ENCODE results near the gene CDK5RAP2. TPM values are rescaled to one million over a fixed set of nuclear protein-coding genes. Genes with fewer than 3 reads are reported as not detected.
A peak's percentile ranks its signal among the peaks of the same experiment; 100 is the strongest.

CDK5RAP2 gene
- total and polyA plus RNA-seq, 5 experiments from 2014 or later: 17.1 to 94.9 (median 29.2) TPM

DNA sequence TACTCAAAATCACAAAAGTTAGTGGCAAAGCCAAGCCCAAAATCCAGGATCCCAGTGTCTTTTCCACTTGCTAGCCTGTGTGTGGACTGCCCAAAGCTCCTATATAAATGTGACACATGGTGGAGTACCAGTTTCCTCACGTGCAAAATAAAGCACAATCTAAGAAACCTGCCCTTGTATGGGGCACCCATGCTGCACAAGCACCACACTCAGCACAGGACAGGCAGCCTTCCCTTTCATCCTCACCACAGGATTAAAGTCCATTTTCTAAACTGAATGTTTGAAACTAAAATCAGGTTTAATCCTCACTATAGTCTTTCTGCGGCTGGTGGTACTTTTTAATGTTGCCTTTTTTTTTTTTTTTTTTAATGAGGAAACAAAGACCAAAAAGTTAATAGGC is 5.5 kb downstream of the CDK5RAP2 start:
- H3K4me1 Mint-ChIP-seq: peaks cover 22 to 49% (median 36%) of the 10 kb centered on the region in 4 donors
- peaks cover 5 to 46% (median 12%) of the 10 kb centered on the region in 3 donors for H3K36me3 Mint-ChIP-seq
- H3K4me3 Mint-ChIP-seq: no peak overlapping the region
- POLR2A ChIA-PET: no interaction called here
- no peaks in the 10 kb centered on the region for H3K27me3 Mint-ChIP-seq
- H3K27ac Mint-ChIP-seq: peak overlapping the region in 2 of 10 donors; percentile 4 to 45
- H3K9me3 Mint-ChIP-seq: no peaks in the 10 kb centered on the region
- ATAC-seq (no peak), DNase-seq (no peak)

DNA sequence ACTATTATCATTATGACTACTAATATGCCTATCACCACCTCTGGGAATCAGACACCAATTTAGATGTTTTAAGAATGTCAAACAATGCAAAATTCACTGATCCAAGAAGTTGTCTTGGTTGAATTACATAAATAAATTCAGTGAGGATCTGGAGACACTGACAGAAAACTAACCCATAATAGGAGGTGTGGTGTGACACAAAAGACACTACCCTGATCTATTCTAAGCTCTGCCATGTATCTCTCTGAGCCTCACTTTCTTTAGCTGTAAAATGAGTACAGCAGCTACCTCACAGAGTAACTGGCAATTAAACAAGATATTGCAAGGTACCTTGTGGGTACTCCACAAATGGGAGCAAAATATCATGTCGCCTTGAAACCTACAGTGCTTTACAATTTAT is 7.5 kb downstream of the CDK5RAP2 start:
- DNase-seq (no peak), ATAC-seq (no peak)
- POLR2A ChIA-PET: no interaction called here
- no peak overlapping the region for H3K27ac Mint-ChIP-seq
- H3K4me1 Mint-ChIP-seq: peaks cover 13 to 32% (median 20%) of the 10 kb centered on the region in 4 donors
- peaks cover 12 to 66% (median 19%) of the 10 kb centered on the region in 3 donors for H3K36me3 Mint-ChIP-seq
- no peak overlapping the region for H3K4me3 Mint-ChIP-seq
- H3K27me3 Mint-ChIP-seq: no peaks in the 10 kb centered on the region
- no peaks in the 10 kb centered on the region for H3K9me3 Mint-ChIP-seq

DNA sequence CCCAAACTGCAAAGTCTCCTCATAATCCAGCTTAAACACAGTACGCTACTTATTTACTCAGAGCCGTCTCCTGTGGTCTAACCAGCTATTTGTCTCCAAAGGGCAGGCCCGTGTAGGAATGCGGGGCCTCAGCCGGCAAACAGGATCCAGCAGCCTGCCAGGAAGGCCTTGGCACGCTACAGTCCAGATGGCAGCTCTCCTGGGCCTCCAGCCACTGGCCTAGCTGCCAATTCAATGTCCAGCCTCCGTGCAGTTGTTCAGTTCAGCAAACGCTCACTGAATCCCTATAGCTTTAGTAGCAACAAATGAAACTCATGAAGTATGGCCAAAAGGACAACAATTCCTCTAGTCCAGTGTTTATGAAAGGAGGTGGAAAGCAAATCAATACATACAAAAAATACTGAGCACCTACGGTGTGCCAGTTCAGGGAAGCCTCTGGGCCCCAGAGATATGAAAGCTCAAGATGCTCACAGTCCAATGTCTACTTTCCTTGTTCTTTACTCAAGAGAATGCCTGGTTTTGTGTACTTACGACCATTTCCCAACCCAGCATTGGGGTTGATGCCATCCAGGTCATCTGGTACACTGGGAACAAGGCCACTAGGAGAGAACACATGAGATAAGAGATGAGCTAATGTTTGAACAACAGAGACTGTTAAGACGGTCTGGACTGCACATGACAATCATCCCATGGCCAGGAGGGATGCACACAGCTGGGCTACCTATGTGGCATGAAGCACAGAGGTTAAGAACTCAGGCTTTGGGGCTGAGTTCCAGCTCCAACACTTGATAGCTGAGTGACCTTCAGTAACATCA is 8.3 kb downstream of the CDK5RAP2 start:
- POLR2A ChIA-PET: no interaction called here
- peaks cover 12 to 66% (median 22%) of the 10 kb centered on the region in 3 donors for H3K36me3 Mint-ChIP-seq
- H3K27me3 Mint-ChIP-seq: no peaks in the 10 kb centered on the region

DNA sequence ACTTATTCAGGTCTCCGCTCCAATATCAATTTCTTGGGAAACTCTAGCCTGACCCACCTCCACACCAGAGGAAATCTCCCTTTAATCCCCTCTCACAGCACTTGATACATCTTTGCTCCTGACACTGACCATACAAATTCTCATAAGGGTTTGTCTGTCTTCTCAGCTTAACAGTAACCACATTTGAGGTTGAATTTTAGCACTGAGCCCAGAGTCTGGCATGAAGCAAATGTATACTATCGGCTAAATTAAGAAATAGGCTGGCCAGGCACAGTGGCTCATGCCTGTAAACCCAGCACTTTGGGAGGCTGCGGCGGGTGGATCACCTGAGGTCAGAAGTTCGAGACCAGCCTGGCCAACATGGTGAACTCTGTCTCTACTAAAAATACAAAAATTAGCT is 9.7 kb downstream of the CDK5RAP2 start:
- Mint-ChIP-seq H3K27ac (no peak overlapping the region), H3K4me1 (peaks cover 8 to 20% (median 13%) of the 10 kb centered on the region in 4 donors), H3K36me3 (peaks cover 12 to 73% (median 21%) of the 10 kb centered on the region in 3 donors), H3K4me3 (no peak overlapping the region), H3K9me3 (no peaks in the 10 kb centered on the region), H3K27me3 (no peaks in the 10 kb centered on the region)
- ATAC-seq (no peak), DNase-seq (no peak)
- POLR2A ChIA-PET: no interaction called here

More for the DNA sequence above, 8.3 kb downstream of the CDK5RAP2 start:
- no peak overlapping the region for H3K4me3 Mint-ChIP-seq
- DNase-seq: no peak
- peaks cover 10 to 27% (median 15%) of the 10 kb centered on the region in 4 donors for H3K4me1 Mint-ChIP-seq
- H3K9me3 Mint-ChIP-seq: no peaks in the 10 kb centered on the region
- H3K27ac Mint-ChIP-seq: no peak overlapping the region
- no peak for ATAC-seq

DNA sequence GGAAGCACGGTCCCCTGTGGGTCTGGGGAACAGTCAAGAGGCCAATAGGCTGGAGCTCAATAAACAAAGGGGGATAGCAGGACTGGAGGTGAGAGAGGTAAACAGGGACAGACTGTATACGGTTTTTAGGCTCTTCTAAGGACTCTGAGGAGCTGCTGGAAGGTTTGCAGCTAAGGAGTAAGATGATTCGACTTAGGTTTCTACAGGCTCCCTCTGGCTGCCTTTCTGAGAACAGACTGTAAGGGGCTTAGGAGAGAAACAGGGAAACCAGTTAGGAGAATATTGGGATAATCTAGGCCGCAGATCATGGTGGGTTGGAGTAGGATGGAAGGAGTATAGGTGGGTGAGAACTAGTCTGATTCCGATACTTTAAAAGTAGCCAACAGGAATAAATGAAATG is 10.4 kb downstream of the CDK5RAP2 start:
- no peak for DNase-seq
- no peaks in the 10 kb centered on the region for H3K27me3 Mint-ChIP-seq
- POLR2A ChIA-PET: no interaction called here
- no peak overlapping the region for H3K4me3 Mint-ChIP-seq
- H3K4me1 Mint-ChIP-seq: peaks cover 10 to 21% (median 18%) of the 10 kb centered on the region in 4 donors
- H3K36me3 Mint-ChIP-seq: peaks cover 12 to 81% (median 21%) of the 10 kb centered on the region in 3 donors
- no peak overlapping the region for H3K27ac Mint-ChIP-seq
- no peaks in the 10 kb centered on the region for H3K9me3 Mint-ChIP-seq
- ATAC-seq: no peak

DNA sequence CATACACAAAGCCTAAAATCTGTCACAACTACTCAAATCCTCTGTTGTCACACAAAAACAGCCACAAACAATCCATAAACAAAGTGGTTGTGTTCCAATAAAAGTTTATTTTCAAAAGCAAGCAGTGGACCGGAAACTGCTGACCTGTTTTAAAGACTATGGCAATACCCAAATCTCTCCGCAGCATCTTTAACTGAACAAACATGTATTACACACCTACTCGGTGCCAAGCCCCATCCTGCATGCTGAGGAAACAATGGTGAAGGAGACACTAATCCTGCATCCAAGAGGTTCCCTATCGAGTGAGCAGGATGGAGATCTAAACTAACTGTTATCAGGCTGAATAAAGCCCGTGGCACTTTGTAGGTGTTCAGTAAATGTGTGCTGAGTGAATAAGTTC is 11.2 kb downstream of the CDK5RAP2 start:
- H3K4me1 Mint-ChIP-seq: peaks cover 6 to 14% (median 13%) of the 10 kb centered on the region in 4 donors
- POLR2A ChIA-PET: no interaction called here
- no peak for DNase-seq
- no peak overlapping the region for H3K4me3 Mint-ChIP-seq
- H3K27ac Mint-ChIP-seq: no peak overlapping the region
- H3K36me3 Mint-ChIP-seq: peaks cover 12 to 85% (median 21%) of the 10 kb centered on the region in 3 donors
- no peaks in the 10 kb centered on the region for H3K27me3 Mint-ChIP-seq
- no peaks in the 10 kb centered on the region for H3K9me3 Mint-ChIP-seq
- no peak for ATAC-seq

DNA sequence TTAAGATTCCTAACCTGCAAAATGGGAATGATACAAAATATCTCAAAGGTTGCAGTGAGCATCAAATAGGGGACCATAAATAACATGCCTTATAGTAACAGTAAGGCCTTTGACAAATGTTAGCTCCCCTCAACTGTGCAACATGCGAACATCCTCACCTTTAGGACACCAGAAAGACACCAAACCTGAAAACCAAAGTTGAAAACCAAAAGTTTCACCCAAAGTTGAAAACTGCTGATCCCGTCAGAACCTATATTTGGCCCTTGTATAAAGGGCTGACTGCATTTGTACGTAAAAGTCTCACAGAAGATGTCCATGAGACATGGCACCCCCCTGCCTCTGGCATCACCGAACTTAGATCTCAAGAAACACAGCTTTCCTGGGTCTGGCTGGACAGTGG is 12.1 kb downstream of the CDK5RAP2 start:
- Mint-ChIP-seq H3K9me3 (no peaks in the 10 kb centered on the region), H3K4me3 (no peak overlapping the region), H3K36me3 (peaks cover 12 to 90% (median 24%) of the 10 kb centered on the region in 3 donors), H3K27ac (no peak overlapping the region), H3K4me1 (peaks cover 8 to 16% (median 15%) of the 10 kb centered on the region in 4 donors), H3K27me3 (no peaks in the 10 kb centered on the region)
- no peak for ATAC-seq
- DNase-seq: no peak
- POLR2A ChIA-PET: no interaction called here

DNA sequence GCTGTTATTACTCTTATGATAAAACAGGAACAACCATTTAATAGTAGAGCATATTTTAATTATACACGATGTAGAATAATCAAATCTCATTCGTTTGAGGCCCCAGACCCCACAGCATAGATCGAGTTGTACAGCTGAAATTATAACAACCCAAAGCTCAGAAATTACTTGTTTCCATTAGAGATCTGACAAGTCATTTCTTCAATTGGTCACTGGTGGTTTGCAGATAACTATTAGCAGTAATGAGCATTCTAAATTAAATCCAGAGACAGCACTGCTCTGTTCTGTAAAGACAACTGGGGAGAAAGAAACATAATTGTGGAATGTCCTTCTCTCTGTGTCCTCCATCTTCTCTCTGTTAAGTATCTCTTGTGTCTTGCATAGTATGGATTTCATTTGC is 12.9 kb downstream of the CDK5RAP2 start:
- peaks cover 9 to 21% (median 20%) of the 10 kb centered on the region in 4 donors for H3K4me1 Mint-ChIP-seq
- H3K27ac Mint-ChIP-seq: no peak overlapping the region
- POLR2A ChIA-PET: no interaction called here
- peaks cover 18 to 94% (median 26%) of the 10 kb centered on the region in 3 donors for H3K36me3 Mint-ChIP-seq
- H3K9me3 Mint-ChIP-seq: no peaks in the 10 kb centered on the region
- H3K27me3 Mint-ChIP-seq: no peaks in the 10 kb centered on the region
- no peak overlapping the region for H3K4me3 Mint-ChIP-seq
- DNase-seq (no peak), ATAC-seq (no peak)

DNA sequence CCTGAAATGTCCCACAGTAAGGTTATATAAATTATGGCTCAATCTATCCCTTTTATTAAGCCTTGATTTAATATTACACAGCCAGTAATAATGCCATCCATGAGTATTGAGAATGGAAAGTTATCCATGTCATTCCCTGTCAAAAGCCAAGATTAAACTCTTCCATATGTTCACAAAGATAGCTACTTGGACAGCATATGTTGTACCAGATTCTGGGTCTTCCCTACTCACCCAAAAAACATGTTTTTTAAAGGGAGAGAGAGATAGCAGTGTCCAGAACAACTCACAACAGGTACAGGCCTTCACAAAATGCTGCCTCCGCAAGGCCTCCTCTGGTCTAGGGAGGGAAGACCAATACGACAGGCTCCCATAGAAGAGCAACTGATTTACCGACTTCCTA is 15.4 kb downstream of the CDK5RAP2 start:
- POLR2A ChIA-PET: no interaction called here
- H3K27ac Mint-ChIP-seq: no peak overlapping the region

DNA sequence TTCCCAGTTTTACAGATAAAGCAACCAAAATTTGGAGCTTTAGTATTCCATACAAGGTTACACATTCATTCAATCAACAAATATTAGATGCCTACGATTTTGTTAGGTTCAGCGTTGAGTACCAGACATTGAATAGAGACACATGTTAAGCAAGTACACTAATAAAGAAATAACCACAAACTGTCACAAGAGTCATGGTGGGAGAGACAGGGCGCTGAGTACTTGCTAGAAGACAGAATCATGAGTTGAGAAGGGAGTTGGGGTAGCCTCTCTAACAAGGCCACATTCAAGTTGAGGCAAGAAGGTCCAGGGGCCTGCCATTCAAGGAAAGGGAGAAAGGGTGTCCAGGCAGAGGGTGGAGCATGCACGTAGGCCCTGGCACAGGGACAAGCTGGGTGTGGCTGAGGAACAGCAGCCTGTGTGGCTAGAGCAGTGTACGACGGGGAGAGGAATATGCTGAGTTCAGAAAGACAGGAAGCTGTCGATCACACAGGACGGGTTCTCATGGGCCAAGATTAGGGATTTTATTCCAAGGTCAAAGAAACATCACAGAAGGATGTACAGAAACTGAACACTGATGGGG is 17.0 kb downstream of the CDK5RAP2 start:
- H3K27ac Mint-ChIP-seq: peak overlapping the region in 2 of 10 donors; percentile 29 to 44
- POLR2A ChIA-PET: interaction anchor here (0.8 kb wide), 1 partner anchor 10 kb away, joined by 3 read pairs; no protein-coding TSS in a partner anchor
- H3K4me3 Mint-ChIP-seq: no peak overlapping the region
- H3K36me3 Mint-ChIP-seq: peaks cover 16 to 85% (median 17%) of the 10 kb centered on the region in 3 donors
- ATAC-seq (no peak), DNase-seq (no peak)
- H3K9me3 Mint-ChIP-seq: no peaks in the 10 kb centered on the region
- H3K27me3 Mint-ChIP-seq: no peaks in the 10 kb centered on the region
- peaks cover 15 to 28% (median 24%) of the 10 kb centered on the region in 4 donors for H3K4me1 Mint-ChIP-seq

More for the DNA sequence above, 15.4 kb downstream of the CDK5RAP2 start:
- no peaks in the 10 kb centered on the region for H3K27me3 Mint-ChIP-seq
- H3K4me3 Mint-ChIP-seq: no peak overlapping the region
- peaks cover 15 to 92% (median 20%) of the 10 kb centered on the region in 3 donors for H3K36me3 Mint-ChIP-seq
- peaks cover 13 to 25% (median 19%) of the 10 kb centered on the region in 4 donors for H3K4me1 Mint-ChIP-seq
- no peak for DNase-seq
- no peak for ATAC-seq
- no peaks in the 10 kb centered on the region for H3K9me3 Mint-ChIP-seq

DNA sequence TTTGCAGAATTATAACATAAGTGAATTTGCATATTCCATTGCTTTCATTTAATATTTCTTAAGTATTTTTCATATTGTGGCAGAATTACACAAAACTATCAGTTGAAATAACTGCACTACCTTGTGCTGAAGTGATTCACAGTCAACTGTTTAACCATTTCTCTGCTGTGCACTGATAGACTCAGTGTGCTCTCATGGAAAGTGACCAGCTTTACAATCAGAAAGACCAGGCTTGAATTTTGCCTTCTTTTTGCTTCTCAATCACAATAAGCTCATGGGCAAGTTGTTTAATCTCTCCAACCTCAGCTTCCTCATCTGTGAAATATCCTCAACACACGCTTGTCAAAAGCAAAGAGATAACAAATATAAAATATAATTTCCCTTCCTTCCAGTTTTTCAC is 18.3 kb downstream of the CDK5RAP2 start:
- POLR2A ChIA-PET: no interaction called here
- H3K27ac Mint-ChIP-seq: peak overlapping the region in 1 of 10 donors; percentile 40
- no peak overlapping the region for H3K4me3 Mint-ChIP-seq
- H3K27me3 Mint-ChIP-seq: no peaks in the 10 kb centered on the region
- H3K4me1 Mint-ChIP-seq: peaks cover 18 to 28% (median 24%) of the 10 kb centered on the region in 4 donors
- no peak for ATAC-seq
- H3K9me3 Mint-ChIP-seq: no peaks in the 10 kb centered on the region
- no peak for DNase-seq
- H3K36me3 Mint-ChIP-seq: peaks cover 13 to 79% (median 15%) of the 10 kb centered on the region in 3 donors

DNA sequence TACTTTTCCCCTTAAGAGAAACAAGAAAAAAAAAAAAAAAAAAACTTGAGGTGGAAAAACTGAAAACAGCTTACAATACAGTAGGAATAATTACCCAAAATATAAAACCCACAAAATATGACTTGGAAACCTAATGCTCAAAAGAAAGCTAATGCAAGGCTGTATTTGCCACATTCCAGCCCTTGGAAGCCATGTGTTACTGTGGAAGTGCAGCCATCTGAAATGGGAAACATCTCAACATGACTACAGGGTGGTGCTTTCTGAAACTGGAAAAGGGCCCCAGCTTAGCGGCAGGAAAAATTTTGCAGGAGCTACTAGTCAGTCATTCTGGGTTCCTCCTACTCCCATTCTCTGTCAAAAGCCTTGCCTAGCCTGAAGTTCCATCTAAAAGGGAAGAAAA is 20.4 kb downstream of the CDK5RAP2 start:
- ATAC-seq (no peak), DNase-seq (no peak)
- POLR2A ChIA-PET: interaction anchor here (0.7 kb wide), 1 partner anchor 14 kb away, joined by 7 read pairs; no protein-coding TSS in a partner anchor
- Mint-ChIP-seq H3K4me3 (no peak overlapping the region), H3K27ac (peak overlapping the region in 1 of 10 donors; percentile 28), H3K4me1 (peaks cover 15 to 20% (median 16%) of the 10 kb centered on the region in 4 donors), H3K9me3 (no peaks in the 10 kb centered on the region), H3K27me3 (no peaks in the 10 kb centered on the region), H3K36me3 (peaks cover 13 to 73% (median 26%) of the 10 kb centered on the region in 3 donors)

DNA sequence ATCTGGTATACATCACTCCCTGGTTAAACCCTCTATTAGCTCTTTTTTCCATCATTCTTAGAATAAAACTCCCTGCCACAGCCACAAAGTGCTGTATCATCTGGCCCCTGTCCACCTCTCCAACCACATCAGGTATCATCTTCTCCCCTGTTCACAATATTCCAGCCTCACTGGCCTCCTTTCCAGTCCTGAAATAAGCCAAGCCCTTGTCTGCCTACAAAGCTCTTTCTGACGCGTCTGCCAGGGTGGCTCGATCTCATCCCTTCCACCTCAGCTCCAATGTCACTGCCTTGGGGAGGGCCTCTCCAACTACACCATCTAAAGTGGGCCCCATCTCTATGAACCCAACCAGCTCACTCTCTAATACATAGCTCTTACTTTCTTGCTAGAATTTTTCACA is 21.5 kb downstream of the CDK5RAP2 start:
- Mint-ChIP-seq H3K36me3 (peaks cover 13 to 71% (median 28%) of the 10 kb centered on the region in 3 donors), H3K9me3 (no peaks in the 10 kb centered on the region), H3K4me1 (peaks cover 15 to 17% (median 16%) of the 10 kb centered on the region in 4 donors), H3K4me3 (no peak overlapping the region), H3K27ac (peak overlapping the region in 3 of 10 donors; percentile 2 to 86 (median 4)), H3K27me3 (no peaks in the 10 kb centered on the region)
- ATAC-seq (no peak), DNase-seq (no peak)
- POLR2A ChIA-PET: no interaction called here
